ENCODE results near the gene UBE2H.
"Not testable (repeated sequence)": the region's sequence is repeated elsewhere in the genome, so short reads cannot be mapped to it uniquely, and the experiment has no call there.

Gene UBE2H

GRCh38 chr7:129828989-129829736 lies 123.6 kb downstream of the UBE2H start:
- no peak for TF ChIP-seq CTCF (IDR thresholded peaks at IDR 0.05; ENCODE audit: insufficient read depth, low read length, missing control alignments)
- CTCF ChIA-PET: interaction anchor here (0.7 to 11.2 kb wide), 37 partner anchors 9 to 462 kb away, joined by 3 to 202 read pairs (median 5); partner anchors contain the start of gene UBE2H
- no peak for DNase-seq (ENCODE audit: low read depth, low spot score)
- no peak overlapping the region for H3K4me3 ChIP-seq (ENCODE audit: low read depth, low read length)
- POLR2A ChIA-PET: no interaction called here

- ChIA-PET CTCF (interaction anchor here (0.7 to 11.2 kb wide), 16 partner anchors 8 to 275 kb away, joined by 3 to 202 read pairs (median 11); partner anchors contain the start of gene UBE2H), POLR2A (no interaction called here)
- no peak overlapping the region for H3K4me3 ChIP-seq (ENCODE audit: low read depth, low read length)
- DNase-seq (ENCODE audit: low read depth, low spot score): no peak
- no peak for TF ChIP-seq CTCF (IDR thresholded peaks at IDR 0.05; ENCODE audit: insufficient read depth, low read length, missing control alignments)
Measured at GRCh38 chr7:129828078-129828762, 124.5 kb downstream of the UBE2H start.

GRCh38 chr7:129827467-129827990 lies 125.2 kb downstream of the UBE2H start:
- DNase-seq (ENCODE audit: low read depth, low spot score): no peak
- CTCF ChIA-PET: interaction anchor here (0.7 to 11.2 kb wide), 8 partner anchors 12 to 245 kb away, joined by 3 to 202 read pairs (median 22); partner anchors contain the start of gene UBE2H
- POLR2A ChIA-PET: no interaction called here
- TF ChIP-seq CTCF (IDR thresholded peaks at IDR 0.05; ENCODE audit: insufficient read depth, low read length, missing control alignments): no peak
- H3K4me3 ChIP-seq (ENCODE audit: low read depth, low read length): no peak overlapping the region

GRCh38 chr7:129826895-129827294 lies 125.9 kb downstream of the UBE2H start:
- H3K4me3 ChIP-seq (ENCODE audit: low read depth, low read length); DNase-seq (ENCODE audit: low read depth, low spot score); POLR2A ChIA-PET: not testable (repeated sequence)
- CTCF ChIA-PET: interaction anchor here (0.9 to 11.2 kb wide), 7 partner anchors 13 to 608 kb away, joined by 3 to 202 read pairs (median 22); no protein-coding TSS in a partner anchor

GRCh38 chr7:129825209-129825970 lies 127.4 kb downstream of the UBE2H start:
- POLR2A ChIA-PET: interaction anchor here (1.1 kb wide), 1 partner anchor 127 kb away, joined by 3 read pairs; the partner anchor contains the start of gene UBE2H
- peak; percentile 75 for TF ChIP-seq CTCF (IDR thresholded peaks at IDR 0.05; ENCODE audit: insufficient read depth, low read length, missing control alignments)
- no peak for DNase-seq (ENCODE audit: low read depth, low spot score)
- CTCF ChIA-PET: interaction anchor here (0.7 to 11.2 kb wide), 51 partner anchors 8 to 311 kb away, joined by 3 to 202 read pairs (median 5); partner anchors contain the start of gene NRF1
- H3K4me3 ChIP-seq (ENCODE audit: low read depth, low read length): peak overlapping the region; percentile 74
